ENCODE measurements around the gene CCNI. TPM values are rescaled to one million over a fixed set of nuclear protein-coding genes. Genes with fewer than 3 reads are reported as not detected.

Gene CCNI, protein sequence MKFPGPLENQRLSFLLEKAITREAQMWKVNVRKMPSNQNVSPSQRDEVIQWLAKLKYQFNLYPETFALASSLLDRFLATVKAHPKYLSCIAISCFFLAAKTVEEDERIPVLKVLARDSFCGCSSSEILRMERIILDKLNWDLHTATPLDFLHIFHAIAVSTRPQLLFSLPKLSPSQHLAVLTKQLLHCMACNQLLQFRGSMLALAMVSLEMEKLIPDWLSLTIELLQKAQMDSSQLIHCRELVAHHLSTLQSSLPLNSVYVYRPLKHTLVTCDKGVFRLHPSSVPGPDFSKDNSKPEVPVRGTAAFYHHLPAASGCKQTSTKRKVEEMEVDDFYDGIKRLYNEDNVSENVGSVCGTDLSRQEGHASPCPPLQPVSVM
- 136 and 190 TPM in 2 replicates for total RNA-seq (ENCODE audit: low replicate concordance)

DNA sequence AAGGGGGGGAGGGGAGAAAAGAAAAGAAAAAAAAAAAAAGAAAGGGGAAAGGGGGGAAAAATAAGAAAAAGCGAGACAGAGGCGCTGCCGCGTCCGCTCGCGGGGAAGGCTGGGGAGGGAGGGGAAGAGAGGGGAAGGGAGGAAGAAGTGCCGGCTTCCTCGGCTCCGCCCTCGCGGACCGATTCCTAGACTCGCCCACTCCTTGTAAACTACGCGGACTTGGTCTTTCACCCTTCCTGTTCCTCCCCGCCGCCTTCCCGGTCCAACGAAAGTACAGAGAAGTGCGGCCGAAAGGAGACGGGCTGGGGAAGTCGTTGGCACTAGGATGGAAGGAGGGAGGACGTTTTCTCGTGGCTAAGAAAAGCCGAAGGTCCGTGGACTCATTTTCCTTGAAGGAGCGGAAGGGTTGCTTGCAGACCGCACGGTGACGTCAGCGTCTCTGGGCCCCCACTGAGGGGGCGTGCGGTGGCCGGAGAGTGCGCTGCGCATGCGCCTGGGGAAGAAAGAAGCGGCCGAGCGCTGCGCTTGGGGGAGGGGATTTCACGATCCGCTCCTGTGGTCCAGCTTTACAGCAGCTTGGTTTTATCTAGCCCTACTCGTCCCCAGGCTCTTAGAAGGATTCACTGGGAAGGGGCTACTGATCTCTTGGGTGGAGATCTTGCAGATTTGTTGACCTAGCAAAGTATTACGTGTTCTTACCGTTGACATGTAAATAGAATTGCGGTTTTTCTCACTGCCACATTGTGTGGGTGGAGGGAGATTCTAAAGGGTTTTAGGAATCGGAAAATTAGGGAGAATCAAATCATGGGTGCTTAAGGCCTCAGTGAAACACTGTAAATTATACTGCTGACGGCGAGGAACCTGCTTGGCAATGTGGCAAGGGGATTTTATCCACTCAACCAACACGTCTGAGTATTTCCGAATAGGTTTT is at the start of gene CCNI:
TSS of gene CCNI (minus strand) at position 121 of the 931 bp plus-strand sequence. CDS start 9,627 bp downstream, outside the sequence.
- TF ChIP-seq, protein P1, sequence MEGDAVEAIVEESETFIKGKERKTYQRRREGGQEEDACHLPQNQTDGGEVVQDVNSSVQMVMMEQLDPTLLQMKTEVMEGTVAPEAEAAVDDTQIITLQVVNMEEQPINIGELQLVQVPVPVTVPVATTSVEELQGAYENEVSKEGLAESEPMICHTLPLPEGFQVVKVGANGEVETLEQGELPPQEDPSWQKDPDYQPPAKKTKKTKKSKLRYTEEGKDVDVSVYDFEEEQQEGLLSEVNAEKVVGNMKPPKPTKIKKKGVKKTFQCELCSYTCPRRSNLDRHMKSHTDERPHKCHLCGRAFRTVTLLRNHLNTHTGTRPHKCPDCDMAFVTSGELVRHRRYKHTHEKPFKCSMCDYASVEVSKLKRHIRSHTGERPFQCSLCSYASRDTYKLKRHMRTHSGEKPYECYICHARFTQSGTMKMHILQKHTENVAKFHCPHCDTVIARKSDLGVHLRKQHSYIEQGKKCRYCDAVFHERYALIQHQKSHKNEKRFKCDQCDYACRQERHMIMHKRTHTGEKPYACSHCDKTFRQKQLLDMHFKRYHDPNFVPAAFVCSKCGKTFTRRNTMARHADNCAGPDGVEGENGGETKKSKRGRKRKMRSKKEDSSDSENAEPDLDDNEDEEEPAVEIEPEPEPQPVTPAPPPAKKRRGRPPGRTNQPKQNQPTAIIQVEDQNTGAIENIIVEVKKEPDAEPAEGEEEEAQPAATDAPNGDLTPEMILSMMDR (IDR thresholded peaks at IDR 0.05; ENCODE audit: insufficient read depth, low read length): no peak
- peak; percentile 99 for DNase-seq (ENCODE audit: low read depth)
- peak within 1 kb of the TSS; percentile 83 for H3K4me3 ChIP-seq (ENCODE audit: low read depth, low read length)

DNA sequence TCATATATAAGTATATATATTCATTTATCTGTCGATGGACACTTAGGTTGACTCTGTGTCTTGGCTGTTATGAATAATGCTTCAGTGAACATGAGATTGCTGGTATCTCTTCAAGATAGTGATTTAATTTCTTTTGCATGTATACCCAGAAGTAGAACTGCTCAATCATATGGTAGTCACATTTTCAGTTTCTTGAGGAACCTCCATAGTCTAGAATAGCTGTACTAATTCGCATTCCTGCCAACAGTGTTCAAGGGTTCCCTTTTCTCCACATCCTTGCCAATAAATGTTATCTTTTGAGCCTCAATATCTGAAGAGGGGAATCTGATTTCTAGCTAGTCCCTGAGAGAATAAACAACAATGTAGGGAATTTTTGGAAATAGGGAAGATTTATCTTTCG is 48.8 kb upstream of the CCNI start:
- TF ChIP-seq, protein P1 (IDR thresholded peaks at IDR 0.05; ENCODE audit: insufficient read depth, low read length): no peak

DNA sequence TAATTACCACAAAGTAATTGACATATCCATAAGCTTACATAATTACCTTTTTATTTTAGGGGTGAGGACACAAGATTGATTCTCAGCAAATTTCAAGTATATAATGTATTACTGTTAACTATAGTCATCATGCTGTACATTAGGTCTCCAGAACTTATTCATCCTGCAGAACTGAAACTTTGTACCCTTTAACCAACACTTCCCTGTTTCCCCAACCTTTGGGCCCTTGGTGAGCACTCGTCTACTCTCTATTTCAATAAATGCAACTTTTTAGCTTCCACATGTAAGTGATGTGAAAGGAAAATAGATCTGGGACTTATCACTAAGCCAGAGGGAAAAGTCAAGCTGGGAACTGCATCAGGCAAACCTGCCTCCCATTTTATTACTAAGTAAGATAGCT is 47.6 kb upstream of the CCNI start:
- TF ChIP-seq, protein P1 (IDR thresholded peaks at IDR 0.05; ENCODE audit: insufficient read depth, low read length): no peak
- no peak overlapping the region for H3K4me3 ChIP-seq (ENCODE audit: low read depth, low read length)
- no peak for DNase-seq (ENCODE audit: low read depth)

More for the DNA sequence above, 48.8 kb upstream of the CCNI start:
- no peak overlapping the region for H3K4me3 ChIP-seq (ENCODE audit: low read depth, low read length)
- no peak for DNase-seq (ENCODE audit: low read depth)

DNA sequence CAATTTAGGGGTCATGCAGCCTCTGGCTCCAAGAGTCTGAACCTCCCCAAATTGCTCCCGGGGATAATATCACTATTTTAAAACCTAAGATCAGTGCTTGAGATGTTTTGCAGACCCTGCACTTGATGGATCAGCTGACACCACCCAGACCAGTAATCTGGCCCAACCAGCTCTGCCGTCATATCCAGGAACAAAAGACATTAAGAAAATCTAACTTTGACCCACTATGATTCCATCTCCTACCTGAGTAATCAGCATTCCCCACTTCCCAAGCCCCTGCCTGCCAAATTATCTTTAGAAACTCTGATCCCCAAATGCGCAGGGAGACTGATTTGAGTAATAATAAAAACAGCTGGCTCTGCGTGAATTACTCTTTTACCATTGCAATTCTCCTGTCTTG is 46.9 kb upstream of the CCNI start:
- no peak overlapping the region for H3K4me3 ChIP-seq (ENCODE audit: low read depth, low read length)
- TF ChIP-seq, protein P1 (IDR thresholded peaks at IDR 0.05; ENCODE audit: insufficient read depth, low read length): no peak
- DNase-seq (ENCODE audit: low read depth): no peak

DNA sequence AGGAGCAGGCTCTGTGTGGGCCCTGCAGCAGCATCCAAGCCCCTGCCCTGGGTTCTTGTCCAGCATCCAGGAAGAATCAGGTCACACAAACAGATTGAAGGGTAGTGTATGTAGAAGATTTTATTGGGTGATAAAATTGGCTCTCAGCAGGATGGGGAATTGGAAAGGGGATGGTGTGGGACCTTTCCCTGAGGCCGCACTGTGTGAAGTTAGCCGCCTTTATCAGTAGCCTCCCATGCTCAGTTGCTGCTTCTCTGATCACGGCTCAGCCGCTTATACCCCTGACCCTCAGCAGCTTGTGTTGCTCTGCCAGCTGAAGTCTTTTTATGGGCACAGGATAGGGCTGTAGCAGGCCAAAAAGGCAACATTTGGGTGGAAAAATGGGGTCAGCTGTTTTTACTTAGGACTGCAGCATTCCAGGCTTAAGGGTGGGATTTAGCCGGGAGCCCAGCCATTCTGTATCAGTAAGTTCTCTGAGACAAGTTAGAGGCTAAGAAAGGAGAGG is 46.0 kb upstream of the CCNI start:
- DNase-seq (ENCODE audit: low read depth): no peak
- H3K4me3 ChIP-seq (ENCODE audit: low read depth, low read length): no peak overlapping the region
- TF ChIP-seq, protein P1 (IDR thresholded peaks at IDR 0.05; ENCODE audit: insufficient read depth, low read length): no peak

DNA sequence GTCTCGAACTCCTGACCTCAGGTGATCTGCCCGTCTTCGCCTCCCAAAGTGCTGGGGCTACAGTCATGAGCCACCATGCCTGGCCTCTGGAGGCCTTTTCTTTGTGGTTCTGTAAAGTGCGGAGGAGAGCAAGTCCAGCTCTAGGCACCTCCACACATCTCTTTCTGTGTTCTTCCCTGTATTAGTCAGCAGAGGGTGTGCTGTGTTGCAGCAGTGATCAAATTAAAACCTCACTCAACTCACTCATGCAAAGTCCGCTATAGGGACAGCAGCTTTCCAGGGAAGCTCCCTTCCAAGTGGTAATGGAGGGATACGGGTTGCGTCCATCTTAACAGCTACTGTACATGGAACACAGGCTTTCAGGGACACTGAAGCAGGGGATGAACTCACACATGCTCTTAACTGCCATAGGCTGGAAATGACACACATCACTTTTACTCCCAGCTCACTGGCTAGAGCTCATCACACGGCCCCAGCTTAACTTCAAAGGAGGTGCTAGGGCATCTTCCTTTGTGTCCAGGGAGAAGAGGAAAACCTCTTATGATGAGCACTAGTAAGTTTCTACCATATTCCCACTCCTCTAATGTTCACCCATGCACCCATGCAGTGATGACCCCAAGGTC is 45.2 kb upstream of the CCNI start:
- no peak for DNase-seq (ENCODE audit: low read depth)

More for the DNA sequence above, 45.2 kb upstream of the CCNI start:
- no peak overlapping the region for H3K4me3 ChIP-seq (ENCODE audit: low read depth, low read length)
- TF ChIP-seq, protein P1 (IDR thresholded peaks at IDR 0.05; ENCODE audit: insufficient read depth, low read length): no peak

Data from fibroblast of the aortic adventitia (primary cell).